ENCODE data around the gene IDH3G. TPM values are rescaled to one million over a fixed set of nuclear protein-coding genes. Genes with fewer than 3 reads are reported as not detected.

IDH3G gene
- total and polyA plus RNA-seq, 2 donors (not counting 3 experiments of a cell fraction or from before 2014, with no cell fraction given): 57.7 to 116 TPM

GRCh38 chrX:153804100-153804595, 10.0 kb upstream of the IDH3G start:
- dilution Hi-C loops (cut with MboI; ENCODE audit: extremely low pct_ligation_motif_present, low sequenced_read_pairs) (no loop called here), intact Hi-C loops (cut with micrococcal nuclease) (no loop called here)
- Histone ChIP-seq H3K79me2 (ENCODE audit: control insufficient read depth, insufficient read depth, low read length) (no peaks in the 10 kb centered on the region), H3K9ac (replicated peaks; ENCODE audit: extremely low read depth, insufficient read depth, low read length) (no peak overlapping the region), H4K20me1 (replicated peaks; ENCODE audit: control insufficient read depth, extremely low read depth, insufficient read depth, low read length) (no peaks in the 10 kb centered on the region), H3K4me1 (ENCODE audit: control insufficient read depth, extremely low read depth, insufficient read depth, low read length) (no peaks in the 10 kb centered on the region), H3K4me2 (ENCODE audit: insufficient read depth, low read length) (no peak overlapping the region), H3K27ac (ENCODE audit: insufficient read depth, low read depth, low read length) (no peak overlapping the region), H3K4me3 (replicated peaks in 1 of 3; ENCODE audit: insufficient read depth in 1 of 3, low read depth in 1 of 3, low read length in 3 of 3) (no peak overlapping the region), H2AFZ (ENCODE audit: low read depth, low read length) (no peak overlapping the region), H3K9me3 (replicated peaks; ENCODE audit: control insufficient read depth, insufficient read depth, low read length) (no peaks in the 10 kb centered on the region), H3K27me3 (ENCODE audit: control insufficient read depth in 2 of 2, insufficient read depth in 2 of 2, low read length in 2 of 2) (no peaks in the 10 kb centered on the region), H3K9me1 (replicated peaks; ENCODE audit: control insufficient read depth, extremely low read depth, insufficient read depth, low read length) (no peaks in the 10 kb centered on the region), H3K36me3 (ENCODE audit: control insufficient read depth in 2 of 2, extremely low read depth in 1 of 2, insufficient read depth in 2 of 2, low read length in 2 of 2) (no peaks in the 10 kb centered on the region)
- ChIA-PET POLR2A (no interaction called here), CTCF (interaction anchor here (1.4 kb wide), 1 partner anchor 10 kb away, joined by 3 read pairs; the partner anchor contains the start of genes IDH3G and SSR4)
- no peak for DNase-seq (ENCODE audit: low read depth, low spot score)
- no TSS peak for BruUV-seq (replicated peaks)
- no peak for TF ChIP-seq EZH2 (IDR thresholded peaks at IDR 0.05; ENCODE audit: borderline replicate concordance, low read depth, low read length, severe bottlenecking)
- no peak for TF ChIP-seq GATA2 (IDR thresholded peaks at IDR 0.05; ENCODE audit: insufficient read depth, insufficient read length, low read depth, low read length)
- no peak for TF ChIP-seq FOS (IDR thresholded peaks at IDR 0.05; ENCODE audit: borderline replicate concordance, insufficient read depth, low read length)
- TF ChIP-seq JUN (IDR thresholded peaks at IDR 0.05; ENCODE audit: borderline replicate concordance, insufficient read depth, insufficient read length, low read depth): no peak
- no peak for TF ChIP-seq POLR2A (IDR thresholded peaks at IDR 0.05; ENCODE audit: low read depth, low read length)
- TF ChIP-seq MAX (IDR thresholded peaks at IDR 0.05; ENCODE audit: insufficient read depth, insufficient read length): no peak
- no peak for TF ChIP-seq CTCF (IDR thresholded peaks at IDR 0.05; ENCODE audit: extremely low read depth in 1 of 2, insufficient read depth in 1 of 2, low read depth in 1 of 2, low read length in 2 of 2)
- no peak for TF ChIP-seq POLR2AphosphoS5 (IDR thresholded peaks at IDR 0.05; ENCODE audit: insufficient read depth, low read depth, low read length)
- FAIRE-seq: no peak

Measured in endothelial cell of umbilical vein (primary cell).